Vagina (tissue), 2 donors: ENCODE results near the gene DKK2.

Source experiments
- CTCF ChIP-seq, 3 experiments: fragments of 450-650 bp in 2 of 3; fragments of 200-600 bp in 1 of 3; sonication (generic) in 1 of 3; IDR thresholded peaks; one replicate each; pipeline ENCODE4 v1.5.1; 2017 to 2019; ENCODE audit warnings: antibody characterized with exemption in 3 of 3, mild to moderate bottlenecking in 2 of 3, moderate library complexity in 2 of 3
- POLR2A ChIP-seq, 2 donors: fragments of 450-650 bp; IDR thresholded peaks; one replicate each; pipeline ENCODE4 v1.6.1; 2017; ENCODE audit warnings: antibody characterized with exemption in 2 of 2, mild to moderate bottlenecking in 2 of 2, moderate library complexity in 2 of 2

- TF ChIP-seq CTCF (IDR thresholded peaks at IDR 0.05): no peak
- no peak for TF ChIP-seq POLR2A (IDR thresholded peaks at IDR 0.05)
These were observed 37.0 kb upstream of the DKK2 start for GRCh38 chr4:107072836-107073736.
